DOHH2 (cell line): ENCODE measurements around the gene SRCAP.

Source experiments
- CTCF ChIP-seq: fragments of 200-600 bp; sonication (generic); IDR thresholded peaks from one replicate; pipeline ENCODE4 v1.5.1; 2014; ENCODE audit warnings: antibody characterized with exemption, mild to moderate bottlenecking, low read depth, low read length; ENCODE audit not compliant: poor library complexity, severe bottlenecking
- EZH2phosphoT487 ChIP-seq: fragments of 200-600 bp; sonication (generic); IDR thresholded peaks from 2 replicates; pipeline ENCODE4 v1.6.1; 2017; ENCODE audit warnings: borderline replicate concordance, mild to moderate bottlenecking, antibody characterized with exemption, low read length, moderate library complexity, mixed read lengths

GRCh38 chr16:30652718-30653117 lies 46.3 kb upstream of the SRCAP start:
- no peak for TF ChIP-seq CTCF
- TF ChIP-seq EZH2phosphoT487 = no peak
